SK-N-SH treated with all-trans-retinoic acid at 6 μM for 48 hours (cell line): ENCODE measurements around the gene LRCOL1.

Experiments
- ATAC-seq: fragments of 200-7000 bp; cut with Tn5 transposase; 3 replicates; pipeline ENCODE4 v1.9.1; 2020; ENCODE audit warnings: mild to moderate bottlenecking, moderate library complexity
- ARNTL ChIP-seq: fragments of 450-650 bp; formaldehyde crosslinking; IDR thresholded peaks from 2 replicates; pipeline ENCODE4 v1.5.0; 2020; ENCODE audit warnings: low read depth, mild to moderate bottlenecking, moderate library complexity, borderline replicate concordance
- BACH2 ChIP-seq: fragments of 250-450 bp; sonication (Bioruptor Pico); IDR thresholded peaks from 2 replicates; pipeline ENCODE4 v1.9.0; 2021; ENCODE audit warnings: mild to moderate bottlenecking, borderline replicate concordance
- CREB5 ChIP-seq: fragments of 250-450 bp; sonication (Bioruptor Pico); IDR thresholded peaks from 2 replicates; pipeline ENCODE4 v1.5.1; 2020; ENCODE audit warnings: low read depth, mild to moderate bottlenecking, moderate library complexity
- CSDC2 ChIP-seq: fragments of 250-450 bp; sonication (Bioruptor Pico); IDR thresholded peaks from 2 replicates; pipeline ENCODE4 v1.5.0; 2020; ENCODE audit warnings: mild to moderate bottlenecking, moderate library complexity
- CSRNP3 ChIP-seq: fragments of 250-450 bp; sonication (Bioruptor Pico); IDR thresholded peaks from 2 replicates; pipeline ENCODE4 v1.5.1; 2021; ENCODE audit warnings: mild to moderate bottlenecking, moderate library complexity
- ESRRG ChIP-seq: fragments of 250-450 bp; sonication (Bioruptor Pico); IDR thresholded peaks from 2 replicates; pipeline ENCODE4 v1.6.1; 2021; ENCODE audit warnings: mild to moderate bottlenecking
- GLIS3 ChIP-seq: fragments of 250-450 bp; sonication (Bioruptor Pico); IDR thresholded peaks from 2 replicates; pipeline ENCODE4 v1.5.0; 2020; ENCODE audit warnings: mild to moderate bottlenecking, moderate library complexity
- ISL1 ChIP-seq: fragments of 250-450 bp; sonication (Bioruptor Pico); IDR thresholded peaks from 2 replicates; pipeline ENCODE4 v2.1.2; 2022; ENCODE audit warnings: mild to moderate bottlenecking, moderate library complexity
- OSR1 ChIP-seq: fragments of 250-450 bp; sonication (Bioruptor Pico); IDR thresholded peaks from 2 replicates; pipeline ENCODE4 v1.8.0; 2022; ENCODE audit warnings: moderate library complexity, mild to moderate bottlenecking, inconsistent platforms
- PATZ1 ChIP-seq: fragments of 250-450 bp; sonication (Bioruptor Pico); IDR thresholded peaks from 2 replicates; pipeline ENCODE4 v1.8.0; 2020; ENCODE audit warnings: mild to moderate bottlenecking, moderate library complexity, borderline replicate concordance
- POU6F1 ChIP-seq: fragments of 250-450 bp; sonication (Bioruptor Pico); IDR thresholded peaks from 2 replicates; pipeline ENCODE4 v1.8.0; 2021; ENCODE audit warnings: low read depth, mild to moderate bottlenecking, moderate library complexity, borderline replicate concordance
- RARB ChIP-seq: fragments of 250-450 bp; sonication (Bioruptor Pico); IDR thresholded peaks from 2 replicates; pipeline ENCODE4 v1.8.0; 2021; ENCODE audit warnings: mild to moderate bottlenecking, moderate library complexity
- SNAI2 ChIP-seq: fragments of 250-450 bp; sonication (Bioruptor Pico); IDR thresholded peaks from 2 replicates; pipeline ENCODE4 v1.5.0; 2020; ENCODE audit warnings: mild to moderate bottlenecking, moderate library complexity
- TCF4 ChIP-seq: fragments of 250-450 bp; sonication (Bioruptor Pico); IDR thresholded peaks from 2 replicates; pipeline ENCODE4 v1.8.0; 2021; ENCODE audit warnings: mild to moderate bottlenecking, moderate library complexity, borderline replicate concordance
- TOX ChIP-seq: fragments of 250-450 bp; sonication (Bioruptor Pico); IDR thresholded peaks from 2 replicates; pipeline ENCODE4 v1.8.0; 2021; ENCODE audit warnings: mild to moderate bottlenecking, moderate library complexity, borderline replicate concordance
- TSHZ2 ChIP-seq: fragments of 250-450 bp; sonication (Bioruptor Pico); IDR thresholded peaks from 2 replicates; pipeline ENCODE4 v1.5.0; 2020; ENCODE audit warnings: mild to moderate bottlenecking, moderate library complexity
- ZC3H10 ChIP-seq: fragments of 250-450 bp; sonication (Bioruptor Pico); IDR thresholded peaks from 2 replicates; pipeline ENCODE4 v1.5.1; 2021; ENCODE audit warnings: mild to moderate bottlenecking, moderate library complexity
- ZFP3 ChIP-seq: fragments of 250-450 bp; sonication (Bioruptor Pico); IDR thresholded peaks from 2 replicates; pipeline ENCODE4 v1.5.0; 2020; ENCODE audit warnings: mild to moderate bottlenecking, moderate library complexity
- ZFP30 ChIP-seq: fragments of 450-650 bp; formaldehyde crosslinking; IDR thresholded peaks from 2 replicates; pipeline ENCODE4 v1.5.0; 2022; ENCODE audit warnings: mild to moderate bottlenecking, moderate library complexity
- ZNF565 ChIP-seq: fragments of 450-650 bp; formaldehyde crosslinking; conservative IDR thresholded peaks from 2 replicates; pipeline ENCODE4 v1.5.0; 2020; ENCODE audit warnings: low read depth, mild to moderate bottlenecking, moderate library complexity
- ZNF70 ChIP-seq: fragments of 450-650 bp; formaldehyde crosslinking; IDR thresholded peaks from 2 replicates; pipeline ENCODE4 v1.5.0; 2020; ENCODE audit warnings: mild to moderate bottlenecking, moderate library complexity
- ZNF8 ChIP-seq: fragments of 450-650 bp; formaldehyde crosslinking; IDR thresholded peaks from 2 replicates; pipeline ENCODE4 v1.5.0; 2020; ENCODE audit warnings: mild to moderate bottlenecking, moderate library complexity

Gene LRCOL1

GRCh38 chr12:132625731-132626430, 15.5 kb upstream of the LRCOL1 start:
- no peak for ATAC-seq
- TF ChIP-seq ZNF8 (no peak), GLIS3 (CRISPR knock-in tag) (no peak), ARNTL (CRISPR knock-in tag) (no peak), CREB5 (CRISPR knock-in tag) (no peak), ZNF70 (CRISPR knock-in tag) (no peak), RARB (no peak), ZFP30 (no peak), TCF4 (CRISPR knock-in tag) (no peak), TSHZ2 (CRISPR knock-in tag) (no peak), CSDC2 (CRISPR knock-in tag) (no peak), ISL1 (CRISPR knock-in tag) (no peak), OSR1 (no peak), SNAI2 (CRISPR knock-in tag) (no peak), ZNF565 (CRISPR knock-in tag) (no peak), ZC3H10 (CRISPR knock-in tag) (no peak), CSRNP3 (no peak), BACH2 (CRISPR knock-in tag) (no peak), ZFP3 (CRISPR knock-in tag) (no peak), PATZ1 (CRISPR knock-in tag) (no peak), TOX (no peak)
- TF ChIP-seq, all 23 proteins: peak for 0

GRCh38 chr12:132624910-132625630, 14.7 kb upstream of the LRCOL1 start:
- no peak for ATAC-seq
- TF ChIP-seq ZFP30, result no peak
- no peak for TF ChIP-seq ZNF8
- TF ChIP-seq SNAI2 (CRISPR knock-in tag), result no peak
- no peak for TF ChIP-seq ARNTL (CRISPR knock-in tag)

- TF ChIP-seq POU6F1 (CRISPR knock-in tag) (no peak), PATZ1 (CRISPR knock-in tag) (no peak), ARNTL (CRISPR knock-in tag) (no peak), TOX (no peak), ESRRG (CRISPR knock-in tag) (no peak), ZNF565 (CRISPR knock-in tag) (no peak)
- no peak for ATAC-seq
Observed at GRCh38 chr12:132624186-132624855, 13.9 kb upstream of the LRCOL1 start.
